Natural killer cell (primary cell): ENCODE data around the gene KIF26A. TPM values are rescaled to one million over a fixed set of nuclear protein-coding genes. Genes with fewer than 3 reads are reported as not detected.

Experiments used
- ATAC-seq, 3 donors: fragments of 150-1000 bp in 2 of 3; fragments of 200-7000 bp in 1 of 3; cut with Tn5 transposase; 1 replicate in 1 of 3; 2 replicates in 2 of 3; pipeline ENCODE4 v1.10.0; 2021; ENCODE audit warnings: mild to moderate bottlenecking in 2 of 3, moderate library complexity in 2 of 3
- DNase-seq, 2 donors: peaks; one replicate each; pipeline versions ENCODE4 v3.0.0 to v3.0.0-alpha.2; 2013 to 2021; ENCODE audit warnings: mixed read lengths in 1 of 2
- H3K27ac ChIP-seq: one replicate; pipeline ENCODE4 v1.5.1; 2013; ENCODE audit warnings: mild to moderate bottlenecking, low read length
- H3K27me3 ChIP-seq: one replicate; pipeline ENCODE4 v1.6.1; 2013; ENCODE audit warnings: low read length; ENCODE audit not compliant: control insufficient read depth, insufficient read depth
- H3K36me3 ChIP-seq: one replicate; pipeline ENCODE4 v1.6.1; 2013; ENCODE audit warnings: low read length; ENCODE audit not compliant: control insufficient read depth, insufficient read depth
- H3K4me1 ChIP-seq: one replicate; pipeline ENCODE4 v1.6.1; 2013; ENCODE audit warnings: low read length; ENCODE audit not compliant: control insufficient read depth, insufficient read depth
- H3K4me3 ChIP-seq: one replicate; pipeline ENCODE4 v1.5.1; 2013; ENCODE audit warnings: low read length
- H3K9me3 ChIP-seq: one replicate; pipeline ENCODE4 v1.6.1; 2013; ENCODE audit warnings: low read length; ENCODE audit not compliant: control insufficient read depth, insufficient read depth
- H3K27ac Mint-ChIP-seq, 2 donors: one replicate each; pipeline ENCODE4 v1.8.0; 2022; ENCODE audit warnings: mild to moderate bottlenecking in 2 of 2, mixed read lengths in 2 of 2, moderate library complexity in 1 of 2
- H3K27me3 Mint-ChIP-seq, 2 donors: one replicate each; pipeline ENCODE4 v1.8.0; 2022; ENCODE audit warnings: low read depth in 2 of 2, mixed read lengths in 2 of 2
- H3K36me3 Mint-ChIP-seq: one replicate; pipeline ENCODE4 v1.8.0; 2022; ENCODE audit warnings: mixed read lengths
- H3K4me1 Mint-ChIP-seq, 2 donors: one replicate each; pipeline ENCODE4 v1.8.0; 2022; ENCODE audit warnings: mixed read lengths in 2 of 2
- H3K4me3 Mint-ChIP-seq: one replicate; pipeline ENCODE4 v1.8.0; 2022; ENCODE audit warnings: mild to moderate bottlenecking, moderate library complexity, mixed read lengths
- H3K9me3 Mint-ChIP-seq, 2 donors: one replicate each; pipeline ENCODE4 v1.8.0; 2022; ENCODE audit warnings: mixed read lengths in 2 of 2
- WGBS: methylation state at CpG from one replicate; pipeline ENCODE4 v1.1.7; 2013; ENCODE audit warnings: missing lambda C conversion rate; ENCODE audit not compliant: insufficient coverage; 5-methylcytosine and 5-hydroxymethylcytosine counted together
- intact Hi-C: fragments of 100-400 bp; cut with micrococcal nuclease; formaldehyde crosslinking; loops from one replicate; pipeline ENCODE4 v1.14.2; 2022
- total RNA-seq, 4 donors: library from RNA; stranded (reverse); fragments of 120-200 nt in 1 of 4; gene quantifications; one replicate each; pipeline versions ENCODE4 v1.2.3 to v1.2.4, GENCODE V29; 2013 to 2022
- TF ChIP-seq, protein P1 (sequence below): fragments of 200-600 bp; IDR thresholded peaks from one replicate; pipeline ENCODE4 v1.8.0; 2022; ENCODE audit warnings: antibody characterized with exemption

Gene KIF26A
- total RNA-seq, 3 donors from 2014 or later (not counting 1 experiment from before 2014, with no cell fraction given): not detected

DNA sequence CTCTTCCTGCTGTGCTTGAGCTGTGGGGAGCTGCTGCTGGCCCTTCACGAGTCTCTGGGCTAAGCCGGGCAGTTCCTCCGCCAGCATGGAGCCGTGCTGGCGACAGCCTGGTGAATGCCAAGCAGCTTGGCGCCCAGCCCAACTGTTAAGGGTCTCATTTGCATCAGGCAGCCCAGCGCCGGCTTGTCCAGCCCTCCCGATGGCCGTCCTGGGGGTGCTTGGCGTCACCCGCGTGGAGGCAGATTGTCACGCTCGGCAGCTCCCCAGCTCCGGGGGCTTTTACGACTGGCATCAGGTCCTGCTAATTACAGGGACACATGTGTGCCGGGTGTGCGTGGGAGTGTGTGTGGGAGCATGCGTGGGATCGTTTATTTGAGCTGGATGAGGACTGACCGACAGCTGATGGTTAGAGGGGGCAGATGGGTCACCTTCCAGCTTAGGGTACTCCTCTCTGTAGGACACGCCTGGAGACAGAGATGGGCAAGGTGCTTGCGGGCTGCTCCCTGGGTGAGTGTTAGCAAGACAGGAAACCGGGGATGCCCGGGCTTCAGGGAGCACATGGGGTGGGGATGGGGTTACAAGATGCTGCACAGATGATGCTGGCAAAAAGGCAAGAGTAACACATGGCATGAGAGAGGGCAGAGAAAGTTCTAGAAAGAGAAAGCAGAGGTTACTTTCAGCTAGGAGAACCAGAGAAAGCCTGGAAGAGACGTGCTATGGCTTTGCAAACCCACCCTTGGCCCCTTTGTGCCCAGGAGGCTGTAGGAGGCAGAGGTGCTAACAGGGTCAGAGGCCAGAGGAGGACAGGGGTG, 64.1 kb downstream of the KIF26A start:
- no peaks in the 10 kb centered on the region for H3K27me3 Mint-ChIP-seq
- no peaks in the 10 kb centered on the region for H3K36me3 ChIP-seq
- WGBS: 74% methylated on average over 27 of the region's 27 CpGs
- no peak overlapping the region for H3K4me3 ChIP-seq
- DNase-seq (no peak), ATAC-seq (peak in 1 of 3 donors; percentile 14)
- TF ChIP-seq, protein P1, sequence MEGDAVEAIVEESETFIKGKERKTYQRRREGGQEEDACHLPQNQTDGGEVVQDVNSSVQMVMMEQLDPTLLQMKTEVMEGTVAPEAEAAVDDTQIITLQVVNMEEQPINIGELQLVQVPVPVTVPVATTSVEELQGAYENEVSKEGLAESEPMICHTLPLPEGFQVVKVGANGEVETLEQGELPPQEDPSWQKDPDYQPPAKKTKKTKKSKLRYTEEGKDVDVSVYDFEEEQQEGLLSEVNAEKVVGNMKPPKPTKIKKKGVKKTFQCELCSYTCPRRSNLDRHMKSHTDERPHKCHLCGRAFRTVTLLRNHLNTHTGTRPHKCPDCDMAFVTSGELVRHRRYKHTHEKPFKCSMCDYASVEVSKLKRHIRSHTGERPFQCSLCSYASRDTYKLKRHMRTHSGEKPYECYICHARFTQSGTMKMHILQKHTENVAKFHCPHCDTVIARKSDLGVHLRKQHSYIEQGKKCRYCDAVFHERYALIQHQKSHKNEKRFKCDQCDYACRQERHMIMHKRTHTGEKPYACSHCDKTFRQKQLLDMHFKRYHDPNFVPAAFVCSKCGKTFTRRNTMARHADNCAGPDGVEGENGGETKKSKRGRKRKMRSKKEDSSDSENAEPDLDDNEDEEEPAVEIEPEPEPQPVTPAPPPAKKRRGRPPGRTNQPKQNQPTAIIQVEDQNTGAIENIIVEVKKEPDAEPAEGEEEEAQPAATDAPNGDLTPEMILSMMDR: no peak
- H3K27ac ChIP-seq: no peak overlapping the region
- no peaks in the 10 kb centered on the region for H3K4me1 Mint-ChIP-seq
- H3K4me1 ChIP-seq: no peaks in the 10 kb centered on the region
- H3K9me3 ChIP-seq: no peaks in the 10 kb centered on the region
- H3K9me3 Mint-ChIP-seq: no peaks in the 10 kb centered on the region
- no peak overlapping the region for H3K4me3 Mint-ChIP-seq
- H3K27ac Mint-ChIP-seq: no peak overlapping the region
- H3K27me3 ChIP-seq: no peaks in the 10 kb centered on the region
- intact Hi-C loops: no loop called here
- H3K36me3 Mint-ChIP-seq: no peaks in the 10 kb centered on the region

DNA sequence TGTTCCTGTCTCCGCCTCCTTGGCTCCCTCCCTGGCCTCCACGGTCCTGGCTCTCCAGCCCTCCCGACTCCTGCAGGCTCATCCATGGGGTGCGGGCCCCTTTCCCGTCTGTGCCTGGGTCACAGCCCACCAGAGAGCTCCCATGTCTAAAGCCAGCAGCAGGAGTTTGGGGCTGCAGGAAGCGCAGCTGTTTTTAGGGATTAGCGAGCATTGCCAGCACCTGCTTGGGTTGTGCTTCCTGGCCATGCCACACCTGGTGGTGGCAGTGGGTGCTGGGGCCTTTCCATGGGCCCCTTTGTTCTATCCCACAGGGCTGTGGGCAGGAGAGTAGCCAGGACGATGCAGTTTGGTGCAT, 64.7 kb downstream of the KIF26A start:
- Histone ChIP-seq H3K4me3 (no peak overlapping the region), H3K27me3 (no peaks in the 10 kb centered on the region), H3K4me1 (no peaks in the 10 kb centered on the region), H3K27ac (no peak overlapping the region), H3K9me3 (no peaks in the 10 kb centered on the region), H3K36me3 (no peaks in the 10 kb centered on the region)
- no peaks in the 10 kb centered on the region for H3K9me3 Mint-ChIP-seq
- WGBS: 79% methylated on average over 8 of the region's 8 CpGs
- H3K27ac Mint-ChIP-seq: no peak overlapping the region
- H3K27me3 Mint-ChIP-seq: no peaks in the 10 kb centered on the region
- intact Hi-C loops: no loop called here
- DNase-seq (no peak), ATAC-seq (no peak)
- no peak overlapping the region for H3K4me3 Mint-ChIP-seq
- TF ChIP-seq, protein P1: no peak
- H3K4me1 Mint-ChIP-seq: no peaks in the 10 kb centered on the region
- no peaks in the 10 kb centered on the region for H3K36me3 Mint-ChIP-seq

DNA sequence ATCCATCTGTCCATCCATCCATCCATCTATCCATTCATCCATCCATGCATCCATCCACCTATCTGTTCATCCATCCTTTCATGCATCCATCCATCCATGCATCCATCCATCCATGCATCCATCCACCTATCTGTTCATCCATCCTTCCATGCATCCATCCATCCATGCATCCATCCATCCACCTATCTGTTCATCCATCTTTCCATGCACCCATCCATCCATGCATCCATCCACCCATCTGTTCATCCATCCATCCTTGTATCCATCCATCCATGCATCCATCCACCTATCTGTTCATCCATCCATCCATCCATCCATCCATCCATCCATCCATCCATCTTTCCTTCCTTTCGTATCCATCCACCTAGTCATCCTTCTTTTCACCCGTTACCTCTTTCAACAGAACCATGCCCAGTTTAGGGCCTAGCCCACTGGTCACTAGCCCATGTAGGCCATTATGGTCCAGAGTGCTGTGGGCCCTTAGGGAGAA, 66.3 kb downstream of the KIF26A start:
- ATAC-seq (no peak), DNase-seq (no peak)
- intact Hi-C loops: no loop called here
- H3K36me3 Mint-ChIP-seq: no peaks in the 10 kb centered on the region
- H3K27me3 Mint-ChIP-seq: no peaks in the 10 kb centered on the region
- TF ChIP-seq, protein P1: no peak
- Histone ChIP-seq H3K4me3 (no peak overlapping the region), H3K27me3 (no peaks in the 10 kb centered on the region), H3K4me1 (no peaks in the 10 kb centered on the region), H3K27ac (no peak overlapping the region), H3K9me3 (no peaks in the 10 kb centered on the region), H3K36me3 (no peaks in the 10 kb centered on the region)
- no peak overlapping the region for H3K4me3 Mint-ChIP-seq
- 97% methylated on average over 2 of the region's 2 CpGs for WGBS
- no peaks in the 10 kb centered on the region for H3K9me3 Mint-ChIP-seq
- H3K27ac Mint-ChIP-seq: no peak overlapping the region
- H3K4me1 Mint-ChIP-seq: no peaks in the 10 kb centered on the region

DNA sequence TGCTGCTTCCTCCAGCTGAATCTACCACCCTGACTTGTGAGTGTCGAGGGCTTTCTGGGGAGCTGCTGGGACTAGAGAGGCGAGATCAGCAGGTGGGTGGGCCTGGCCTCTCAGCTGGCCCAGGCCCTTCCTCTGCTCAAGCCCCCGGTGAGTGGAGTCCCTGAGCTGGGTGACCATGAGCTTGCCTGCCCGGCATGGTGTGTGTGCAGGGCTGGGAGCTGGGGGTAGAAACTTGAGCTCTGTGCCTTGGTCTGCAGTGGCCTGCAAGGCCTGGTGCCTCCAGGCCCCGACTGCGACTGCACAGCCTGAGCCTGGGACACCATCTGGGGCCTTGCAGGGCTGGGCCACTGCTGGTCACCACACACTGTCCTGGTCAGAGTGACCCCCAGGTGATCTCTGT, 67.4 kb downstream of the KIF26A start:
- H3K4me3 ChIP-seq: no peak overlapping the region
- no peaks in the 10 kb centered on the region for H3K27me3 Mint-ChIP-seq
- no peak overlapping the region for H3K27ac Mint-ChIP-seq
- H3K27me3 ChIP-seq: no peaks in the 10 kb centered on the region
- H3K4me1 Mint-ChIP-seq: no peaks in the 10 kb centered on the region
- DNase-seq: no peak
- intact Hi-C loops: no loop called here
- no peaks in the 10 kb centered on the region for H3K9me3 ChIP-seq
- H3K9me3 Mint-ChIP-seq: no peaks in the 10 kb centered on the region
- no peaks in the 10 kb centered on the region for H3K36me3 ChIP-seq
- no peaks in the 10 kb centered on the region for H3K36me3 Mint-ChIP-seq
- no peak overlapping the region for H3K27ac ChIP-seq
- 82% methylated on average over 6 of the region's 6 CpGs for WGBS
- H3K4me1 ChIP-seq: no peaks in the 10 kb centered on the region
- no peak for ATAC-seq
- no peak overlapping the region for H3K4me3 Mint-ChIP-seq
- TF ChIP-seq, protein P1: no peak
